NB4 (cell line): Measurements from ENCODE around the gene KIAA1549.

Experiments
- DNase-seq: peaks from one replicate; pipeline ENCODE4 v3.0.0; 2010; ENCODE audit warnings: low read depth
- H3K4me3 ChIP-seq: one replicate; pipeline ENCODE4 v1.5.1; 2011; ENCODE audit warnings: mild to moderate bottlenecking, low read depth, low read length, moderate library complexity
- CTCF ChIP-seq: IDR thresholded peaks from one replicate; pipeline ENCODE4 v1.5.1; 2012; ENCODE audit warnings: low read depth, low read length
- MAX ChIP-seq: IDR thresholded peaks from 2 replicates; pipeline ENCODE4 v1.6.1; 2011; ENCODE audit warnings: low read depth, low read length
- MYC ChIP-seq: IDR thresholded peaks from 2 replicates; pipeline ENCODE4 v1.6.1; 2011; ENCODE audit warnings: low read depth, low read length
- POLR2A ChIP-seq: IDR thresholded peaks from 2 replicates; pipeline ENCODE4 v1.6.1; 2011; ENCODE audit warnings: mild to moderate bottlenecking; ENCODE audit not compliant: insufficient read length; ENCODE audit errors: extremely low read depth

The KIAA1549 gene

GRCh38 chr7:138857728-138858127 lies 123.5 kb downstream of the KIAA1549 start:
- TF ChIP-seq MAX: no peak
- TF ChIP-seq CTCF: no peak
- no peak for TF ChIP-seq MYC
- TF ChIP-seq POLR2A: no peak
- no peak overlapping the region for H3K4me3 ChIP-seq
- no peak for DNase-seq

GRCh38 chr7:138854115-138854645 lies 127.0 kb downstream of the KIAA1549 start:
- TF ChIP-seq MAX (no peak), CTCF (no peak), MYC (no peak), POLR2A (no peak)
- DNase-seq: no peak
- no peak overlapping the region for H3K4me3 ChIP-seq

GRCh38 chr7:138853448-138853847 lies 127.7 kb downstream of the KIAA1549 start:
- no peak for DNase-seq
- H3K4me3 ChIP-seq: no peak overlapping the region
- TF ChIP-seq POLR2A: no peak
- TF ChIP-seq MYC: no peak
- TF ChIP-seq MAX: no peak
- no peak for TF ChIP-seq CTCF

GRCh38 chr7:138852469-138852868 lies 128.7 kb downstream of the KIAA1549 start:
- TF ChIP-seq MAX (no peak), CTCF (no peak), POLR2A (no peak), MYC (no peak)
- H3K4me3 ChIP-seq: no peak overlapping the region
- no peak for DNase-seq

- no peak overlapping the region for H3K4me3 ChIP-seq
- no peak for DNase-seq
- no peak for TF ChIP-seq CTCF
- no peak for TF ChIP-seq MYC
- no peak for TF ChIP-seq POLR2A
- TF ChIP-seq MAX: no peak
Observed at GRCh38 chr7:138849701-138850100, 131.5 kb downstream of the KIAA1549 start.
